Tibial nerve (tissue), 3 donors: ENCODE data around the gene OAS2.

ENCODE experiments used
- CTCF ChIP-seq, 5 experiments: fragments of 200-600 bp in 3 of 5; fragments of 450-650 bp in 2 of 5; sonication (generic) in 3 of 5; IDR thresholded peaks; one replicate each; pipeline ENCODE4 v1.5.1; 2016 to 2019; ENCODE audit warnings: antibody characterized with exemption in 5 of 5, mild to moderate bottlenecking in 3 of 5, moderate library complexity in 2 of 5
- POLR2A ChIP-seq, 2 donors: fragments of 450-650 bp; IDR thresholded peaks; one replicate each; pipeline ENCODE4 v1.6.1; 2017; ENCODE audit warnings: antibody characterized with exemption in 2 of 2, mild to moderate bottlenecking in 2 of 2, moderate library complexity in 2 of 2

GRCh38 chr12:112944024-112944690, 34.2 kb upstream of the OAS2 start:
- TF ChIP-seq CTCF (IDR thresholded peaks at IDR 0.05) (no peak), POLR2A (IDR thresholded peaks at IDR 0.05) (no peak)
